Activated T-cell treated with anti-CD3 and anti-CD28 coated beads, Interleukin-2, amount 50 U/mL, for 24 hours (primary cell): Measurements from ENCODE around the gene CTNNA3.

Experiments
- DNase-seq: peaks from one replicate; pipeline ENCODE4 v3.0.0-alpha.2; 2020
- H3K27ac Mint-ChIP-seq: 2 replicates; pipeline ENCODE4 v1.8.0; 2020; ENCODE audit warnings: mild to moderate bottlenecking, mixed read lengths
- H3K27me3 Mint-ChIP-seq: 2 replicates; pipeline ENCODE4 v1.8.0; 2020; ENCODE audit warnings: mixed read lengths
- H3K36me3 Mint-ChIP-seq: 2 replicates; pipeline ENCODE4 v1.8.0; 2020; ENCODE audit warnings: low read depth, mixed read lengths
- H3K4me1 Mint-ChIP-seq: 2 replicates; pipeline ENCODE4 v1.8.0; 2020; ENCODE audit warnings: low read depth, mixed read lengths
- H3K4me3 Mint-ChIP-seq: 2 replicates; pipeline ENCODE4 v1.8.0; 2020; ENCODE audit warnings: mild to moderate bottlenecking, moderate library complexity, mixed read lengths
- H3K9me3 Mint-ChIP-seq: 2 replicates; pipeline ENCODE4 v1.8.0; 2020; ENCODE audit warnings: mixed read lengths

Gene CTNNA3

DNA sequence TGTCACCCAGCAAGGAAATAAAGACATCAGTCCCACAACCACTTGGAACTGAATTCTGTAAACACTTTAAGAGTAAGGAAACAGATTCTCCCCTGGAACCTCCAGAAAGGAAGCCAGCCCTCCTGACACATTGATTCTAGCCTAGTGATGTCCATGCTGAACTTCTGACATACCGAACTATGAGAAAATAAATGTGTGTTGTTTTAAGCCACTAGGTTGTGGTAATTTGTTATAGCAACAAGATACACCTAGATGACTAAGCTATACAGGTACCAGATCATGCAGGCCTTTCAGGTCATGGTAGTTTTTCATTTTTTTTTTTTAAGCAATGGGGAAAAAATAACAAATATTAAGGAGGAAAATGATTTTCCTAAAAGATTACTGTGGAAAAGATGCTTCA is 807.8 kb downstream of the CTNNA3 start:
- H3K4me1 Mint-ChIP-seq: no peaks in the 10 kb centered on the region
- no peak overlapping the region for H3K27ac Mint-ChIP-seq
- DNase-seq: no peak
- H3K36me3 Mint-ChIP-seq: no peaks in the 10 kb centered on the region
- H3K9me3 Mint-ChIP-seq: no peaks in the 10 kb centered on the region
- H3K27me3 Mint-ChIP-seq: no peaks in the 10 kb centered on the region
- H3K4me3 Mint-ChIP-seq: no peak overlapping the region

DNA sequence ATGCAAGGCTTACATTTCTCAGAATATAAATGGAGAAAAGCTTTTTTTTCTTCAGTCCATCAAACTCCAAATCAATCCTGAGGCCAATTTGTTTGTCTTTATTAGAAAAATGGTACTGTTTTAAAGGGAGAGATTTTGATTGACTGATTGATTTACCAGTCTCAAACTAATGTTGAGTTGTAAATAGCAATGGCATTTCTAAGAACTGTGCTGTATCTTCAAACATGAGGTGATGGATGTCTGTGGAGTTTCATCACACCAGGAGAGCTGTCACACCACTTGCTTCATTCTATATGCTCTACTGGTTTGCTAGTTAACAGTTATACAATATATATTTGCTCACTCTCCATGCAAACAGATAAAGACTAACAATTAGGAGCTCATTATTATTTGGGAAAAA is 809.1 kb downstream of the CTNNA3 start:
- H3K36me3 Mint-ChIP-seq: no peaks in the 10 kb centered on the region
- no peak overlapping the region for H3K27ac Mint-ChIP-seq
- H3K4me3 Mint-ChIP-seq: no peak overlapping the region
- DNase-seq: no peak
- no peaks in the 10 kb centered on the region for H3K27me3 Mint-ChIP-seq
- no peaks in the 10 kb centered on the region for H3K4me1 Mint-ChIP-seq
- H3K9me3 Mint-ChIP-seq: no peaks in the 10 kb centered on the region

DNA sequence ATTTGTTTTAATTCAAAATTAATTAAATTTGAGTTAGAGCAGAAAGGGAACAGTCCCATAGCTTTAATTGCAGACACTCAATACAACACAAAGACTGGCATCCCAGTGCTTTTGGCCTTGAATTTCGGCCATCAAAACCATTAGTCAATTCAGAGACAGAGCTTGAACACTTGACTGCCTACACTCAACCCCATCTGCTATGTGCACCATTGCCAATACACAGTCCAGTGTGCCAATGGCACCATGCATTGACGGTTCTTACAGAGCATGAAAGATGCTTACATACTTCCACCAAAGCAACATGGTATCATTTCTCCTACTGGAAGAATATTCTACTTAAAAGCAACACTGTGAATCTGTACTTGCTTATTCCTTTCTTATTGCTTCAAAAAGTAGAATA is 813.7 kb downstream of the CTNNA3 start:
- Mint-ChIP-seq H3K4me1 (no peaks in the 10 kb centered on the region), H3K4me3 (no peak overlapping the region), H3K27ac (no peak overlapping the region), H3K36me3 (no peaks in the 10 kb centered on the region), H3K27me3 (no peaks in the 10 kb centered on the region), H3K9me3 (no peaks in the 10 kb centered on the region)
- DNase-seq: no peak

DNA sequence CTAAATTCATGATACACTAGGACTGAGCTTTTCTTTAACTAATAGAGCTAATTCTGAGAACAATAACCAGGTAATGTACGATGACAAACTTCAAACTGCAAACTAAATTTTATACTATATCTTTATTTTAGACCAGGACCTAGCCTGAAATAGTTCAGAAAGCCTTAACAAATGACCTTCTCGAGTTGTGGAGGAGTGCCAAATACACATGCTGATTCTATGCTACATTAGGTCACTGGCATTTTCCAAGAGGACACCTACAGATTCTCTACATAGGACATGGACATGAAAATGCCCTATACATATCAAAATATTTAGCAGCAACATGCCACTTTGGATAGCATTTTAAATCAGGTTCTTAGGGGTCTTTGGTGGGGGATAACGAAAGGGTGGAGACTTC is 814.2 kb downstream of the CTNNA3 start:
- DNase-seq: no peak
- no peaks in the 10 kb centered on the region for H3K9me3 Mint-ChIP-seq
- no peak overlapping the region for H3K27ac Mint-ChIP-seq
- H3K36me3 Mint-ChIP-seq: no peaks in the 10 kb centered on the region
- H3K27me3 Mint-ChIP-seq: no peaks in the 10 kb centered on the region
- no peaks in the 10 kb centered on the region for H3K4me1 Mint-ChIP-seq
- no peak overlapping the region for H3K4me3 Mint-ChIP-seq

DNA sequence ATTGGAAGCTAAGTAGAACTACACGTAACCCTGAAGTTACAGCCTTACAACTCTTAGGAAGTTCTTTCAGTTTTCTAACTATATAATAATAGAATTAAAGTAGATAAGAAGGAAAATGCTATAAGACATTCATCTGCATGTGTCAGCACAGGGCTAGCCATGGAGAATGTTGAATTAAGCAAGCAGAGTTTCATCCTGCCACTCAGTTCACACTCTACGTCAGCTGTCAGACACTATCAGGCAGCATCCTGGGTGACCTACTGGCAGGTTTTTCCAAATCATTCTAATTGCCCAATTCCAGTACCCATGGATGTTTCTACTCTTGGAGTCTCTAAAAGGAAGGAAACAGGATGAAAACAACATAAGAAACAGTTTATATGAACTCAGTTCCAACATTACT is 815.2 kb downstream of the CTNNA3 start:
- Mint-ChIP-seq H3K27me3 (no peaks in the 10 kb centered on the region), H3K4me1 (no peaks in the 10 kb centered on the region), H3K9me3 (no peaks in the 10 kb centered on the region), H3K27ac (no peak overlapping the region), H3K4me3 (no peak overlapping the region), H3K36me3 (no peaks in the 10 kb centered on the region)
- DNase-seq: no peak

- no peaks in the 10 kb centered on the region for H3K27me3 Mint-ChIP-seq
- H3K27ac Mint-ChIP-seq: no peak overlapping the region
- DNase-seq: no peak
- H3K4me3 Mint-ChIP-seq: no peak overlapping the region
- H3K4me1 Mint-ChIP-seq: no peaks in the 10 kb centered on the region
- no peaks in the 10 kb centered on the region for H3K36me3 Mint-ChIP-seq
- no peaks in the 10 kb centered on the region for H3K9me3 Mint-ChIP-seq
These were observed 815.7 kb downstream of the CTNNA3 start for GRCh38 chr10:66880292-66880691.

DNA sequence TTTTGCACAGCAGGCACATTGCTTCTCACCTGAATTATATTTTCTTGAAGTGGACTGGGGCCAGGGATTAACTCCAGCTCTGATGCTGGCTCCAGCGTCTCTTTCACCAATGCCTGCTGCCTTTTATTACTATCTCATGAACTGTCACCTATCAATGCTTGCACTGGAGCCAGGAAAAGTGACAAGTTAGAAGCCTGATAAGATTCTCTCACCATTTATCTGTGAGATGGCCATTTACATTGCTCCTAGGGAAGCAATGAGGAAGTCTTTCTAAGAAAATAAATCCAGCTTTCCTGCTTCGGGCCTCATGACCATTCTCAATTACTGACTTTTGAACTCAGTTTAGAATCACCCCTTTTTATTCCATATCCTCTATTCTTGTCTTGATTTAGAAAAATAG is 818.6 kb downstream of the CTNNA3 start:
- Mint-ChIP-seq H3K4me1 (no peaks in the 10 kb centered on the region), H3K9me3 (no peaks in the 10 kb centered on the region), H3K27ac (no peak overlapping the region), H3K4me3 (no peak overlapping the region), H3K36me3 (no peaks in the 10 kb centered on the region), H3K27me3 (no peaks in the 10 kb centered on the region)
- no peak for DNase-seq

DNA sequence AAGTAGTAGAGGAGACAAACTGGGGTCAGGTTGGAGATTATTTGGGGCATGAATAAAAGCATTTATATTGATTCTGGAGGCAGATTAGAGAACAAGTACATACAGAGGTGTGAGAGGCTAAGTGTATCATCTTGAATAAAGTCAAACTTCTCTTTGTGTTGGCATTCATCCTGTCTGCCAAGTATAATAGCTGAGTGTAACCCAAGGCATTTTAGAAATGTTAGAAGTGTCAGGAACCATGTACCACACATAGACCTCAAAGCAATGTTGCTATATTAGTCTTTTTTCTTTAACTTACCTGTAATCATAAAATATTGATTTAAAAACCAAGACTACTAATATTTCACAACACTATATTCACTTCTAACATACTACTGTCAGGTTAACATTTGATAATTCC is 826.4 kb downstream of the CTNNA3 start:
- Mint-ChIP-seq H3K4me3 (no peak overlapping the region), H3K4me1 (no peaks in the 10 kb centered on the region), H3K27me3 (no peaks in the 10 kb centered on the region), H3K27ac (no peak overlapping the region), H3K9me3 (no peaks in the 10 kb centered on the region), H3K36me3 (no peaks in the 10 kb centered on the region)
- DNase-seq: no peak

DNA sequence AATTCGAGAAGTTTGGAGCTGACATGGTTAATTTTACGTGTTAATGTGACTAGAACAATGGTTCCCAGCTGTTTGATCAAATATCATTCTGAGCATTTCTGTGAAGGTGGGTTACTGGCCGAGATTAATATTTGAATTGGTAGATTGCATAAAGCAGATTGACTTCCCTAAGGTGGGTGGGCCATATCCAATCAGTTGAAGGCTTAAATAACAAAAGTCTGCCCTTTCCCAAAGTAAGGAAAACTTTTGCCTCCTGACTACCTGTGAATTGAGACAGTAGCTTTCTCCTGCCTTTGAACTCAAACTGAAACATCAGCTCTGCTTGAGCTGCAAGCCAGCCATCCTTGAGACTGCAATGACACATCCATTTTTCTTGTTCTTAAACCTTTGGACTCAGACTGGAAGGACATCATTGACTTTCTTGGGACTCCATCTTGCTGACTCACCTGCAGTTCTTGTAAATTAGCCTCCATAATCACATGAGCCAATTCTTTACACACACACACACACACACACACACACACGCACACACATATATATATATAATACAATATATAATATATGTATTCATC is 833.2 kb downstream of the CTNNA3 start:
- no peak for DNase-seq

DNA sequence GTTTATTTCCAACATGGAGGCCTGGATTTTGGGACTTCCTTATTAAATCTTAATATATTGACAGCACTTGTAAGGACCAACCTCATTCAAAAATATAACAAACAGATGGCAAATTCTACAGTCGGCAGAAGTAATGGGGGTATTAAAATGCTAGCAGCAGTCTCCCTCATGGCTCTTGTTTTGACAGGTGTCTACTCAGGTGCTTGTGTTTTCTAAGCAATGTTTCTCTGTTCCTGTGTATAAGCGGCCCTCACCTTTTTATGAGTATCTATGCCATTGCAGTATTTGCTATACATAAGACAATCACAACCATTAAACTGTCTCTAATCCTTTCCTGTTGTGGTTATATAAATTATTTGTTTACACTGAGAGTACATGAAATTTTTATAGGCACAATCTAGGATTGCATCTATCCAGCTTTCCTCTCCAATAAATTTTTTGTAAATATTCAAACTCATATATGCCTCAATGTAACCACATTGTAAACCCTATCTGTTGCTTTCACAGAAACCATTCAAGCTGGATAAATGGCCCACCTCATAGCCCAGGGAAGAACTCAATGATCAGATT is 835.5 kb downstream of the CTNNA3 start:
- no peaks in the 10 kb centered on the region for H3K36me3 Mint-ChIP-seq
- peaks cover 2% of the 10 kb centered on the region for H3K27me3 Mint-ChIP-seq
- no peak overlapping the region for H3K27ac Mint-ChIP-seq
- no peak overlapping the region for H3K4me3 Mint-ChIP-seq
- H3K9me3 Mint-ChIP-seq: peaks cover 9% of the 10 kb centered on the region
- no peak for DNase-seq
- no peaks in the 10 kb centered on the region for H3K4me1 Mint-ChIP-seq

More for the DNA sequence above, 833.2 kb downstream of the CTNNA3 start:
- no peak overlapping the region for H3K4me3 Mint-ChIP-seq
- H3K36me3 Mint-ChIP-seq: no peaks in the 10 kb centered on the region
- H3K27ac Mint-ChIP-seq: no peak overlapping the region
- H3K27me3 Mint-ChIP-seq: peaks cover 2% of the 10 kb centered on the region
- H3K4me1 Mint-ChIP-seq: no peaks in the 10 kb centered on the region
- peaks cover under 1% of the 10 kb centered on the region for H3K9me3 Mint-ChIP-seq

DNA sequence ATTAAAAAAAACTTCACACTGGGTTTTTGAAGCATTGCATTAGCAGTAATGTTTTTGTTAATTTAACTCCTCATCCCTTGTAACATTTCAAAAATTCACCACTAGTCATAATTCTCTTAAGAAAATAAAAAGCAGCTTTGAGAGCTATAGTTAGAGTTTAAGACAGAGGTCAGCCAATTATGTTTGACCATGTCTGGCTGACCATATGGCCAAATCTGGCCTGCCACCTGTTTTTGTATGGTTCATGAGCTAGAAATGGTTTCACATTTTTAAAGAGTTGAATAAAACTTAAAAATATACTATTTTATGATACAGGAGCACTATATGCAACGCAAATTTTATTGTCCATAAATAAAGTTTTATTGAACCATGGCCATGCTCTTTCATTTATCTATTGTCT is 843.2 kb downstream of the CTNNA3 start:
- H3K36me3 Mint-ChIP-seq: no peaks in the 10 kb centered on the region

GRCh38 chr10:66848856-66849255 is 847.1 kb downstream of the CTNNA3 start:
- Mint-ChIP-seq H3K27ac (no peak overlapping the region), H3K27me3 (no peaks in the 10 kb centered on the region), H3K4me3 (no peak overlapping the region), H3K36me3 (no peaks in the 10 kb centered on the region), H3K9me3 (peaks cover 2% of the 10 kb centered on the region), H3K4me1 (no peaks in the 10 kb centered on the region)
- no peak for DNase-seq

More for the DNA sequence above, 843.2 kb downstream of the CTNNA3 start:
- peaks cover 9% of the 10 kb centered on the region for H3K9me3 Mint-ChIP-seq
- no peak overlapping the region for H3K4me3 Mint-ChIP-seq
- DNase-seq: no peak
- no peaks in the 10 kb centered on the region for H3K27me3 Mint-ChIP-seq
- no peak overlapping the region for H3K27ac Mint-ChIP-seq
- H3K4me1 Mint-ChIP-seq: no peaks in the 10 kb centered on the region

- Mint-ChIP-seq H3K36me3 (no peaks in the 10 kb centered on the region), H3K4me3 (no peak overlapping the region), H3K27me3 (no peaks in the 10 kb centered on the region), H3K9me3 (peaks cover 2% of the 10 kb centered on the region), H3K4me1 (no peaks in the 10 kb centered on the region), H3K27ac (no peak overlapping the region)
- DNase-seq: no peak
These were observed 851.6 kb downstream of the CTNNA3 start for GRCh38 chr10:66844176-66844942.

DNA sequence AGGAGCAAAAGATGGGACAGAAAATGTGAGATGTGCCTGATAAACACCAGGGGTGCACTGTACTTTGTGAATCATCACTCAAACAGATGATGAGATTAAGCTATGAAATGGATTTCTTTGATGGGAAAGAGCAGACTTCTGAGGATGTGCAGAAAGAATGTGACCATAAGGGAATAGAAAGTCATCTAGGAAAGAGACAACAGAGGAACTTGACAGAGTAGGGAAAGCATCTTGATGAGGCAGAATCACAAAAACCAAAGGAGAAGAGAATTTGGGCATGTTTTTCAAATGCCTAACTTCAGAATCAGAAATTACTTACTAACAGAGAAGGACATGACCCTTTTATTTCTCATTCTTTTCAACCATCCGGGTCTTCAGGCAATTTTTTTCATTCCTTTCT is 852.6 kb downstream of the CTNNA3 start:
- H3K36me3 Mint-ChIP-seq: no peaks in the 10 kb centered on the region
- no peaks in the 10 kb centered on the region for H3K4me1 Mint-ChIP-seq
- no peak for DNase-seq
- H3K27ac Mint-ChIP-seq: no peak overlapping the region
- peaks cover 2% of the 10 kb centered on the region for H3K9me3 Mint-ChIP-seq
- no peaks in the 10 kb centered on the region for H3K27me3 Mint-ChIP-seq
- H3K4me3 Mint-ChIP-seq: no peak overlapping the region

GRCh38 chr10:66842867-66843266 is 853.1 kb downstream of the CTNNA3 start:
- no peak for DNase-seq

More at GRCh38 chr10:66842867-66843266, 853.1 kb downstream of the CTNNA3 start:
- H3K4me1 Mint-ChIP-seq: no peaks in the 10 kb centered on the region
- no peaks in the 10 kb centered on the region for H3K27me3 Mint-ChIP-seq
- H3K27ac Mint-ChIP-seq: no peak overlapping the region
- no peaks in the 10 kb centered on the region for H3K36me3 Mint-ChIP-seq
- H3K9me3 Mint-ChIP-seq: peaks cover 2% of the 10 kb centered on the region
- H3K4me3 Mint-ChIP-seq: no peak overlapping the region
